Fibroblast of lung (primary cell): Measurements from ENCODE around the gene EML4. TPM values are rescaled to one million over a fixed set of nuclear protein-coding genes. Genes with fewer than 3 reads are reported as not detected.
A peak's percentile ranks its signal among the peaks of the same experiment; 100 is the strongest.

Source experiments
- DNase-seq, 2 donors: peaks; one replicate each; pipeline versions ENCODE4 v3.0.0 to v3.0.0-alpha.2; 2010; ENCODE audit warnings: low read depth in 2 of 2
- H2AFZ ChIP-seq: 2 replicates; pipeline ENCODE4 v1.5.1; 2012; ENCODE audit warnings: low read length, control low read depth, inconsistent platforms
- H3K27ac ChIP-seq: 2 replicates; pipeline ENCODE4 v1.5.1; 2011; ENCODE audit warnings: low read length, control low read depth; ENCODE audit not compliant: insufficient read depth
- H3K27me3 ChIP-seq: 2 replicates; pipeline ENCODE4 v1.5.1; 2011; ENCODE audit warnings: mild to moderate bottlenecking, low read length; ENCODE audit not compliant: control insufficient read depth, insufficient read depth
- H3K36me3 ChIP-seq: 2 replicates; pipeline ENCODE4 v1.5.1; 2011; ENCODE audit warnings: low read length; ENCODE audit not compliant: control insufficient read depth, insufficient read depth
- H3K4me1 ChIP-seq: 2 replicates; pipeline ENCODE4 v1.5.1; 2011; ENCODE audit warnings: low read length; ENCODE audit not compliant: control insufficient read depth, insufficient read depth; ENCODE audit errors: extremely low read depth
- H3K4me2 ChIP-seq: 2 replicates; pipeline ENCODE4 v1.5.1; 2011; ENCODE audit warnings: low read length, control low read depth; ENCODE audit not compliant: insufficient read depth; ENCODE audit errors: extremely low read depth
- H3K4me3 ChIP-seq, 4 experiments: fragments of 200-600 bp in 1 of 4; sonication (generic) in 1 of 4; replicated peaks in 1 of 4; 2 replicates each; pipeline ENCODE4 v1.5.1; 2011 to 2016; ENCODE audit warnings: low read length in 4 of 4, low read depth in 3 of 4, mild to moderate bottlenecking in 3 of 4, control low read depth in 2 of 4, inconsistent platforms in 1 of 4, mixed read lengths in 1 of 4; ENCODE audit not compliant: insufficient read depth in 1 of 4; ENCODE audit errors: control extremely low read depth in 1 of 4
- H3K79me2 ChIP-seq: 2 replicates; pipeline ENCODE4 v1.5.1; 2012; ENCODE audit warnings: mild to moderate bottlenecking, low read length, inconsistent platforms; ENCODE audit not compliant: control insufficient read depth, insufficient read depth
- H3K9ac ChIP-seq: 2 replicates; pipeline ENCODE4 v1.5.1; 2011; ENCODE audit warnings: mild to moderate bottlenecking, low read length, control low read depth; ENCODE audit not compliant: insufficient read depth
- H3K9me3 ChIP-seq: 2 replicates; pipeline ENCODE4 v1.5.1; 2012; ENCODE audit warnings: low read depth, low read length; ENCODE audit not compliant: control insufficient read depth, insufficient read depth
- H4K20me1 ChIP-seq: 2 replicates; pipeline ENCODE4 v1.5.1; 2011; ENCODE audit warnings: low read length; ENCODE audit not compliant: control insufficient read depth, insufficient read depth; ENCODE audit errors: extremely low read depth
- EZH2 ChIP-seq: IDR thresholded peaks from 2 replicates; pipeline ENCODE4 v1.5.1; 2012; ENCODE audit warnings: low read length, control low read depth, mild to moderate bottlenecking; ENCODE audit errors: missing control alignments
- polyA plus RNA-seq, 2 donors: library from polyadenylated mRNA; depleted of rRNA in 1 of 2; stranded (reverse) in 1 of 2; unstranded in 1 of 2; fragments of >200 nt; gene quantifications; 2 replicates each; pipeline ENCODE4 v1.2.1, GENCODE V29; 2011 to 2012; ENCODE audit warnings: missing spikeins in 1 of 2
- total RNA-seq: library from RNA; depleted of rRNA; stranded (reverse); fragments of >200 nt; gene quantifications from 2 replicates; pipeline ENCODE4 v1.2.1, GENCODE V29; 2014
- TF ChIP-seq, protein P1 (sequence below), 2 donors: IDR thresholded peaks in 1 of 2; conservative IDR thresholded peaks in 1 of 2; 1 replicate in 1 of 2; 2 replicates in 1 of 2; pipeline ENCODE4 v1.5.1; 2011 to 2012; ENCODE audit warnings: low read length in 2 of 2, control low read depth in 1 of 2, inconsistent platforms in 1 of 2, low read depth in 1 of 2, mild to moderate bottlenecking in 1 of 2

Gene EML4
- total and polyA plus RNA-seq, 2 donors (not counting 1 experiment from before 2014, with no cell fraction given) = 49.5 to 62.7 TPM

DNA sequence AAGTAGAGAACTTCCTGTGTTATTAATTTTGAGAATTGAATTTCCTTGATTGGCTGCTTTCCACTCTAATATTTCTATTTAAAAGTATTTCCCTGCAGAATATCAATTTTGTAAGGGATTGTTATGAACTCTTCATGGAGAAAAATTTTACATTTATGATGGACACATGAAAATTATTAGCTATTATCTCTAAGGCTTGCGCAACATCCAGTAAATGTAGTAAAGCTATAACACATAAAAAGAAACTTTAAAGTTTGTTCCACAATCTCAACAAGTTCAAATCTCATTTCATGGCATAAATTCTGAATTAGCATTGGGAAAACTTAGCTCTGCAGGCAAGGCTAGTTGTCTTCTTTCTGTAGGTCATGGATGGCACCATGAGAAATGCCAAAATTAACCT, 4.2 kb upstream of the EML4 start:
- no peak for DNase-seq
- Histone ChIP-seq H3K4me2 (no peak overlapping the region), H3K4me1 (peaks cover 4% of the 10 kb centered on the region), H3K9ac (no peak overlapping the region), H3K4me3 (no peak overlapping the region), H2AFZ (no peak overlapping the region), H3K27me3 (no peaks in the 10 kb centered on the region), H3K9me3 (no peaks in the 10 kb centered on the region), H3K79me2 (peaks cover 6% of the 10 kb centered on the region), H3K27ac (no peak overlapping the region), H3K36me3 (no peaks in the 10 kb centered on the region), H4K20me1 (no peaks in the 10 kb centered on the region)
- TF ChIP-seq, protein P1, sequence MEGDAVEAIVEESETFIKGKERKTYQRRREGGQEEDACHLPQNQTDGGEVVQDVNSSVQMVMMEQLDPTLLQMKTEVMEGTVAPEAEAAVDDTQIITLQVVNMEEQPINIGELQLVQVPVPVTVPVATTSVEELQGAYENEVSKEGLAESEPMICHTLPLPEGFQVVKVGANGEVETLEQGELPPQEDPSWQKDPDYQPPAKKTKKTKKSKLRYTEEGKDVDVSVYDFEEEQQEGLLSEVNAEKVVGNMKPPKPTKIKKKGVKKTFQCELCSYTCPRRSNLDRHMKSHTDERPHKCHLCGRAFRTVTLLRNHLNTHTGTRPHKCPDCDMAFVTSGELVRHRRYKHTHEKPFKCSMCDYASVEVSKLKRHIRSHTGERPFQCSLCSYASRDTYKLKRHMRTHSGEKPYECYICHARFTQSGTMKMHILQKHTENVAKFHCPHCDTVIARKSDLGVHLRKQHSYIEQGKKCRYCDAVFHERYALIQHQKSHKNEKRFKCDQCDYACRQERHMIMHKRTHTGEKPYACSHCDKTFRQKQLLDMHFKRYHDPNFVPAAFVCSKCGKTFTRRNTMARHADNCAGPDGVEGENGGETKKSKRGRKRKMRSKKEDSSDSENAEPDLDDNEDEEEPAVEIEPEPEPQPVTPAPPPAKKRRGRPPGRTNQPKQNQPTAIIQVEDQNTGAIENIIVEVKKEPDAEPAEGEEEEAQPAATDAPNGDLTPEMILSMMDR (conservative IDR thresholded peaks at IDR 0.05 in 1 of 2, IDR thresholded peaks at IDR 0.05 in 1 of 2; ENCODE audit: low read depth in 1 of 2, low read length in 2 of 2) = no peak
- no peak for TF ChIP-seq EZH2

DNA sequence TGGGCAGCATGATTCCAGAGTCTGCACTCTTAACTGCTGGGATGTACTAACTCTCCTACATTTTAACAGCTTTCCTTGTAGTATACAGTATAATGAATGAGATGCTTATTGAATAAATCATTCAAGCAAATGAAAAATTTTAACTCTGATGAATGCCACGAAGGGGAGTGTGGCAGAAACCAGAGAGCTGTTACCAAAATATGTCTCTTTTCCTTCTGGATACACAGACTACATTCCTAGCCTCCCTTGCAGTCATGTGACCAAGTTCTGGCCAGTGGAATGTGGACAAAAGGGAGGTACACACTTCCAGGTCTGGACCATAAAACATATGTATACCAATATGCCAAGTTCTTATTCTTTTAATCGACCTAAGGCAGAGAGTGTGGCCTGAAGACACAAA, 1.7 kb upstream of the EML4 start:
- Histone ChIP-seq H3K79me2 (peaks cover 31% of the 10 kb centered on the region), H3K9me3 (no peaks in the 10 kb centered on the region), H3K27ac (no peak overlapping the region), H3K9ac (no peak overlapping the region), H2AFZ (peak overlapping the region; percentile 45), H3K4me3 (no peak overlapping the region), H4K20me1 (no peaks in the 10 kb centered on the region), H3K4me1 (peaks cover 7% of the 10 kb centered on the region), H3K4me2 (no peak overlapping the region), H3K36me3 (no peaks in the 10 kb centered on the region), H3K27me3 (no peaks in the 10 kb centered on the region)
- TF ChIP-seq, protein P1 (conservative IDR thresholded peaks at IDR 0.05 in 1 of 2, IDR thresholded peaks at IDR 0.05 in 1 of 2; ENCODE audit: low read depth in 1 of 2, low read length in 2 of 2) = no peak
- no peak for TF ChIP-seq EZH2
- DNase-seq = peak in 1 of 2 donors; percentile 40

DNA sequence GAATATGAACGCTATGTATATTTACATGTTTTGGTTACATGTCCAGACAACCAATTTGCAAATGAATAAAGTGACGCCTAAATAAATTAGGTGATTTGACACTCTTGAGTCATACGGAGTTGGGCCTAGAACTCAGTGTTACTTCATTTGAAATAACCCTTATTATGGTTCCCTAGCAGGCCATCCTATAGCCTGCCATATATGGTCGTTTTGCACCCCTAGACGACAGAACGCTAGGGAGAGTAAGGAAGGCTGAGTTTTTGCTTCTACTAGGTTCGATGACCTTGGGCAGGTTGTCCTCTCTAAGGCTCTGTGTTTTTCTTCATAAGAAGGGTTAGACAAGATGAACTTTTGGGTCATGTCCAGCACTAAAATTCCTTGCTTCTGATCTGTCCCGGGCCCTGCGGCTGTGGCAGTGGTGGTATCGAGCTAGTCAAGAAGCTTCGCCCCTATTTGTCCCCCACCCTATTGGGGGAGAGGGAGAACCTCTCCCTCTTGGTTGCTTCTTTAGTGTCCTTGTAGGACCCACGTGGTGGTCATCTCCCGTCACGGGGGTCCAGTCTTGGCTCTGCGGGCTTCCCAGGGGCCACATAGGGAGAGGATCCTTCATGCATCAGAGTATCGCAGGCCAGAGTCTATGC, 574 bp upstream of the EML4 start:
- Histone ChIP-seq H3K79me2 (peaks cover 42% of the 10 kb centered on the region), H3K4me2 (no peak overlapping the region), H3K9ac (no peak overlapping the region), H3K9me3 (no peaks in the 10 kb centered on the region), H3K4me3 (peak overlapping the region in 2 of 4 experiments; percentile 20 to 26), H3K4me1 (peaks cover 7% of the 10 kb centered on the region), H3K27me3 (no peaks in the 10 kb centered on the region), H2AFZ (peak overlapping the region; percentile 82), H3K36me3 (no peaks in the 10 kb centered on the region), H4K20me1 (no peaks in the 10 kb centered on the region), H3K27ac (peak overlapping the region; percentile 22)
- TF ChIP-seq EZH2 = no peak
- TF ChIP-seq, protein P1 (conservative IDR thresholded peaks at IDR 0.05 in 1 of 2, IDR thresholded peaks at IDR 0.05 in 1 of 2; ENCODE audit: low read depth in 1 of 2, low read length in 2 of 2) = no peak
- peak in 1 of 2 donors; percentile 3 for DNase-seq
